GM23338 (cell line): ENCODE data around the gene GRID1.

Experiments used
- CREB1 ChIP-seq: fragments of 250-450 bp; sonication (Bioruptor Pico); IDR thresholded peaks from 2 replicates; pipeline ENCODE4 v1.5.0; 2020; ENCODE audit warnings: low read depth, mild to moderate bottlenecking, moderate library complexity
- CTCF ChIP-seq, 2 experiments: fragments of 200-600 bp in 1 of 2; sonication (generic) in 1 of 2; conservative IDR thresholded peaks; 2 replicates each; pipeline versions ENCODE4 v1.5.1 to v1.6.1; 2016 to 2017; ENCODE audit warnings: antibody characterized with exemption in 2 of 2, low read depth in 2 of 2, mild to moderate bottlenecking in 2 of 2, moderate library complexity in 1 of 2
- EZH2 ChIP-seq: fragments of 200-600 bp; sonication (generic); IDR thresholded peaks from one replicate; pipeline ENCODE4 v1.8.0; 2017; ENCODE audit warnings: antibody characterized with exemption, mild to moderate bottlenecking, low read depth; ENCODE audit not compliant: unreplicated experiment
- EZH2phosphoT487 ChIP-seq: fragments of 200-600 bp; sonication (generic); IDR thresholded peaks from one replicate; pipeline ENCODE4 v1.8.1; 2018; ENCODE audit warnings: antibody characterized with exemption; ENCODE audit not compliant: unreplicated experiment
- JUNB ChIP-seq: IDR thresholded peaks from one replicate; pipeline ENCODE4 v1.6.1; 2016; ENCODE audit warnings: antibody characterized with exemption; ENCODE audit not compliant: unreplicated experiment
- NANOG ChIP-seq: IDR thresholded peaks from 2 replicates; pipeline ENCODE4 v1.6.1; 2016; ENCODE audit warnings: antibody characterized with exemption, borderline replicate concordance
- POLR2AphosphoS5 ChIP-seq: IDR thresholded peaks from 2 replicates; pipeline ENCODE4 v1.6.1; 2016; ENCODE audit warnings: antibody characterized with exemption, low read depth
- REST ChIP-seq: IDR thresholded peaks from one replicate; pipeline ENCODE4 v1.6.1; 2018; ENCODE audit warnings: antibody characterized with exemption; ENCODE audit not compliant: unreplicated experiment
- STAT1 ChIP-seq: IDR thresholded peaks from one replicate; pipeline ENCODE4 v1.6.1; 2016; ENCODE audit warnings: antibody characterized with exemption; ENCODE audit not compliant: unreplicated experiment
- ZNF331 ChIP-seq: fragments of 250-450 bp; sonication (Bioruptor Pico); IDR thresholded peaks from 2 replicates; pipeline ENCODE4 v1.5.0; 2020; ENCODE audit warnings: low read depth, mild to moderate bottlenecking, moderate library complexity
- ZNF462 ChIP-seq: fragments of 250-450 bp; sonication (Bioruptor Pico); IDR thresholded peaks from 2 replicates; pipeline ENCODE4 v1.5.0; 2020; ENCODE audit warnings: mild to moderate bottlenecking, moderate library complexity

- TF ChIP-seq CTCF (conservative IDR thresholded peaks at IDR 0.05; ENCODE audit: low read depth in 2 of 2) (no peak), POLR2AphosphoS5 (no peak), STAT1 (no peak), EZH2 (no peak), EZH2phosphoT487 (no peak), ZNF462 (CRISPR knock-in tag) (no peak), ZNF331 (CRISPR knock-in tag) (no peak), REST (no peak), NANOG (no peak), CREB1 (CRISPR knock-in tag) (no peak), JUNB (no peak)
Measured at GRCh38 chr10:86122646-86123045, 243.9 kb downstream of the GRID1 start.
